Caco-2 (cell line): ENCODE results near the gene ALK. TPM values are rescaled to one million over a fixed set of nuclear protein-coding genes. Genes with fewer than 3 reads are reported as not detected.

Experiments
- BruUV-seq: library from RNA; stranded (reverse); fragments of 400-500 nt; replicated peaks from 2 replicates; lab custom pipeline; 2021; lab: Mats Ljungman, UMichigan
- CTCF ChIA-PET: fragments of 300-600 bp; sonication (Branson Sonifier 250); formaldehyde crosslinking; loops from one replicate; lab custom pipeline; 2022; ENCODE audit warnings: antibody characterized with exemption; lab: Charles Lee
- POLR2A ChIA-PET: fragments of 300-600 bp; sonication (Branson Sonifier 250); formaldehyde crosslinking; loops from one replicate; lab custom pipeline; 2022; ENCODE audit warnings: antibody characterized with exemption; lab: Charles Lee
- DNase-seq, 2 experiments: peaks; one replicate each; pipeline versions ENCODE4 v3.0.0 to v3.0.0-alpha.2; 2020 to 2022
- H3K27me3 ChIP-seq: replicated peaks from 2 replicates; pipeline ENCODE4 v1.6.0; 2011; ENCODE audit warnings: low read length; ENCODE audit not compliant: control insufficient read depth, insufficient read depth
- H3K36me3 ChIP-seq: 2 replicates; pipeline ENCODE4 v1.5.1; 2011; ENCODE audit warnings: low read length; ENCODE audit not compliant: control insufficient read depth, insufficient read depth
- H3K4me1 ChIP-seq: fragments of 250-450 bp; sonication (Bioruptor Pico); 2 replicates; pipeline ENCODE4 v1.5.1; 2020; ENCODE audit warnings: mild to moderate bottlenecking
- H3K4me3 ChIP-seq: 2 replicates; pipeline ENCODE4 v1.5.1; 2011; ENCODE audit warnings: low read depth, mild to moderate bottlenecking, control low read depth, low read length
- H3K9me3 ChIP-seq: fragments of 250-450 bp; sonication (Bioruptor Pico); 2 replicates; pipeline ENCODE4 v1.5.1; 2020; ENCODE audit warnings: mild to moderate bottlenecking, moderate library complexity
- H3K27ac Mint-ChIP-seq: one replicate; pipeline ENCODE4 v1.8.0; 2022; ENCODE audit warnings: mixed read lengths; ENCODE audit not compliant: unreplicated experiment
- H3K27me3 Mint-ChIP-seq: one replicate; pipeline ENCODE4 v1.8.0; 2022; ENCODE audit warnings: mixed read lengths; ENCODE audit not compliant: insufficient read depth, unreplicated experiment
- H3K36me3 Mint-ChIP-seq: one replicate; pipeline ENCODE4 v1.8.0; 2022; ENCODE audit warnings: mild to moderate bottlenecking, mixed read lengths; ENCODE audit not compliant: insufficient read depth, unreplicated experiment
- H3K4me1 Mint-ChIP-seq: one replicate; pipeline ENCODE4 v1.8.0; 2022; ENCODE audit warnings: low read depth, mixed read lengths; ENCODE audit not compliant: unreplicated experiment
- H3K4me3 Mint-ChIP-seq: one replicate; pipeline ENCODE4 v1.8.0; 2022; ENCODE audit warnings: mild to moderate bottlenecking, moderate library complexity, mixed read lengths; ENCODE audit not compliant: unreplicated experiment
- H3K9me3 Mint-ChIP-seq: one replicate; pipeline ENCODE4 v1.8.0; 2022; ENCODE audit warnings: mixed read lengths; ENCODE audit not compliant: unreplicated experiment
- intact Hi-C: fragments of 100-400 bp; cut with micrococcal nuclease; formaldehyde crosslinking; loops from one replicate; pipeline ENCODE4 v1.10.0; 2022; ENCODE audit not compliant: unreplicated experiment
- total RNA-seq: library from RNA; stranded (reverse); gene quantifications from 2 replicates; pipeline ENCODE4 v1.2.3, GENCODE V29; 2022
- TF ChIP-seq, protein P1 (sequence below), 2 experiments: fragments of 200-600 bp in 1 of 2; IDR thresholded peaks; 1 replicate in 1 of 2; 2 replicates in 1 of 2; pipeline versions ENCODE4 v1.5.1 to v1.8.0; 2011 to 2022; ENCODE audit warnings: antibody characterized with exemption in 1 of 2, control low read depth in 1 of 2, inconsistent platforms in 1 of 2, low read depth in 1 of 2, low read length in 1 of 2, mild to moderate bottlenecking in 1 of 2, moderate library complexity in 1 of 2; ENCODE audit not compliant: insufficient read depth in 1 of 2, severe bottlenecking in 1 of 2, unreplicated experiment in 1 of 2

Gene ALK
- total RNA-seq, 1 experiment from 2014 or later: 0.11 TPM

DNA sequence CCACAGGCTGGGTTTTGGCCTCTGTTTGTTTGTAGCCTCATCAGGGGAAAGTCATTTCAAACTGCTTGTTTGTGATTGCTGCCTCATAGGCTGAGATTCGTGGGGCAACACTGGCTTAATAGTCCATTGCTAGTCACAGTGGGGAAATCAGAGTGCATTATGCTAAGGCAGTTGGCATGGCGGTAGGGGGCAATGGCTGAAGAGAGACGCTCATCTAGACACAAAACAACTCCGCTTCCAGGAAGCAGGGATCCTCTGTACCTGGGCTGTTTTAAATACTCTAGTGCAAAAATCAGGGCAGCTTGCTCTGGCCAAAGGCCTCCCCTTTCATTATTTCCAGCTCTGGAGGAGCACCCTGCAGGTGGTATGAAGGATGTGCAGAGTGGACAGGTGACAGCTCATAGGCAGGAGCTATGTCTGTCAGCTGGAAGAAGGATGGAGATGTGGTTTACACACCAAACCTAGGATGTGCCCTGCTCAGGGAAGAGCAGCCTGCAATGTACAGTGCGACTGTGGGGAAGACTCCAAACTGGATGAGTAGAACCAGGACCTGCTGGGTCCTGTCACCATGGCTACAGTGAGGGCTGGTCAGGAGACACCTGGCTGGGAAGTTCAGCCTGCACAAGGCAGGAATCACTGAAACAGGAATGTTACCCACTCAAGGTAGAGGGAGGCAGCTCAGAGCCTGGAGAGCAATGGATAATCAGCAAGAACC, 571.9 kb downstream of the ALK start:
- no peak for DNase-seq
- BruUV-seq: no TSS peak
- Mint-ChIP-seq H3K9me3 (no peaks in the 10 kb centered on the region), H3K27ac (no peak overlapping the region), H3K4me1 (no peaks in the 10 kb centered on the region), H3K27me3 (peaks cover 19% of the 10 kb centered on the region), H3K36me3 (no peaks in the 10 kb centered on the region), H3K4me3 (no peak overlapping the region)
- ChIA-PET POLR2A (no interaction called here), CTCF (no interaction called here)
- no peak overlapping the region for H3K4me3 ChIP-seq
- H3K9me3 ChIP-seq: no peaks in the 10 kb centered on the region
- intact Hi-C loops: no loop called here
- H3K36me3 ChIP-seq: no peaks in the 10 kb centered on the region
- no peaks in the 10 kb centered on the region for H3K4me1 ChIP-seq
- TF ChIP-seq, protein P1, sequence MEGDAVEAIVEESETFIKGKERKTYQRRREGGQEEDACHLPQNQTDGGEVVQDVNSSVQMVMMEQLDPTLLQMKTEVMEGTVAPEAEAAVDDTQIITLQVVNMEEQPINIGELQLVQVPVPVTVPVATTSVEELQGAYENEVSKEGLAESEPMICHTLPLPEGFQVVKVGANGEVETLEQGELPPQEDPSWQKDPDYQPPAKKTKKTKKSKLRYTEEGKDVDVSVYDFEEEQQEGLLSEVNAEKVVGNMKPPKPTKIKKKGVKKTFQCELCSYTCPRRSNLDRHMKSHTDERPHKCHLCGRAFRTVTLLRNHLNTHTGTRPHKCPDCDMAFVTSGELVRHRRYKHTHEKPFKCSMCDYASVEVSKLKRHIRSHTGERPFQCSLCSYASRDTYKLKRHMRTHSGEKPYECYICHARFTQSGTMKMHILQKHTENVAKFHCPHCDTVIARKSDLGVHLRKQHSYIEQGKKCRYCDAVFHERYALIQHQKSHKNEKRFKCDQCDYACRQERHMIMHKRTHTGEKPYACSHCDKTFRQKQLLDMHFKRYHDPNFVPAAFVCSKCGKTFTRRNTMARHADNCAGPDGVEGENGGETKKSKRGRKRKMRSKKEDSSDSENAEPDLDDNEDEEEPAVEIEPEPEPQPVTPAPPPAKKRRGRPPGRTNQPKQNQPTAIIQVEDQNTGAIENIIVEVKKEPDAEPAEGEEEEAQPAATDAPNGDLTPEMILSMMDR (IDR thresholded peaks at IDR 0.05; ENCODE audit: insufficient read depth in 1 of 2, low read depth in 1 of 2, low read length in 1 of 2, severe bottlenecking in 1 of 2, unreplicated experiment in 1 of 2): no peak
- H3K27me3 ChIP-seq: no peaks in the 10 kb centered on the region; the same call in 1 of the 2 replicates

DNA sequence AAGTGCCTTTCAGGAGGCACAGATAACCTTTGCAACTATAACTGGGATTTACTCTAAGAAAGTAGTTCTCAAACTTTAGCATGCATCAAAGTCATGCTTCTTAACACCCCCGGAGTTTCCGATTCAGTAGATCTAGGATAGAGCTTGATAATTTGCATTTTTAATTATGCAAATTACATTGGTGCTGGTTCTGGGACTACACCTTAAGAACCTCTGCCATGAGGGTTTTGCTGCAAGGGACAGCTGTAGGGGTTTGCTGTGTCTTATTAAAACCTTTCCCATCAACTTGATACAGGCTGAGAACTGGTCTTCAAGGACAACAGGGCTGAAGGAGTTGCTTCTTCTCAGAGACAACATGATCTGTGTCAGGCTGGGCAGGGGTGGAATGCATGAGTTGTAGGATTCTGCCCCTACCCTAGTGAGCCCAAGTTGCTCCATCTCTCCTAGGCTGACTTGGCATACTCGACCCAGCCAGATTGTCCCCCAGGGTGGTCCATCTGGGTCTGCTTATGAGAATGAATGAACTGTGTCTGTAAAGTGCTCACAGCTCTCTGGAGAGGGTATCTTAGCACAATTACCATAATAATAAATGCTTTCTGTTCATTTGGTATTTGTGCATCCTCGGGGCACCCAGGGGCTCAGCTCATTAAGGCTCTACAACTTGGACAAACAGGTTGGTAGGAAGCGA, 573.5 kb downstream of the ALK start:
- Mint-ChIP-seq H3K27me3 (peaks cover 25% of the 10 kb centered on the region), H3K9me3 (no peaks in the 10 kb centered on the region), H3K36me3 (no peaks in the 10 kb centered on the region), H3K27ac (no peak overlapping the region), H3K4me3 (no peak overlapping the region), H3K4me1 (no peaks in the 10 kb centered on the region)
- intact Hi-C loops: no loop called here
- Histone ChIP-seq H3K27me3 (no peaks in the 10 kb centered on the region; the same call in 1 of the 2 replicates), H3K4me1 (no peaks in the 10 kb centered on the region), H3K4me3 (no peak overlapping the region), H3K9me3 (no peaks in the 10 kb centered on the region), H3K36me3 (no peaks in the 10 kb centered on the region)
- TF ChIP-seq, protein P1 (IDR thresholded peaks at IDR 0.05; ENCODE audit: insufficient read depth in 1 of 2, low read depth in 1 of 2, low read length in 1 of 2, severe bottlenecking in 1 of 2, unreplicated experiment in 1 of 2): no peak
- no TSS peak for BruUV-seq
- DNase-seq: no peak
- CTCF ChIA-PET: no interaction called here
- POLR2A ChIA-PET: no interaction called here

DNA sequence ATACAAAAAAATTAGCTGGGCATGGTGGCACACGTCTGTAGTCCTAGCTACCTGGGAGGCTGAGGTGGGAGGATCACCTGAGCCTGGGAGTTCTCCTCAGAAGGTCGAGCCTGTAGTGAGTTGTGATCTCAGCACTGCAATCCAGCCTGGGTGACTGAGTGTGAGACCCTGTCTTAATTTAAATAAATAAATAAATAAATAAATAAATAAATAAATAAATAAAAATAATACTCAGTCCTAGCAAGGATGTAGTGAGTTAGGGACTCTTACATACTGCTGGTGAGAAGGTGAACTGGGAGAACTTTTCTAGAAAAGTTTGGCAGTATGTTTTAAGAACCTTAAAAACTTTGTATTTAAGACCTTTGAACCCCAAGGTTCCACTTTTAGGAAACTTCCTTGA, 576.1 kb downstream of the ALK start:
- Mint-ChIP-seq H3K27ac (no peak overlapping the region), H3K9me3 (no peaks in the 10 kb centered on the region), H3K27me3 (peaks cover 30% of the 10 kb centered on the region), H3K36me3 (no peaks in the 10 kb centered on the region), H3K4me3 (no peak overlapping the region), H3K4me1 (no peaks in the 10 kb centered on the region)
- H3K4me1 ChIP-seq: no peaks in the 10 kb centered on the region
- BruUV-seq: no TSS peak
- no peak for DNase-seq
- H3K36me3 ChIP-seq: no peaks in the 10 kb centered on the region
- CTCF ChIA-PET: no interaction called here
- TF ChIP-seq, protein P1 (IDR thresholded peaks at IDR 0.05; ENCODE audit: insufficient read depth in 1 of 2, low read depth in 1 of 2, low read length in 1 of 2, severe bottlenecking in 1 of 2, unreplicated experiment in 1 of 2): no peak
- no peaks in the 10 kb centered on the region for H3K9me3 ChIP-seq
- no peak overlapping the region for H3K4me3 ChIP-seq
- H3K27me3 ChIP-seq: no peaks in the 10 kb centered on the region
- POLR2A ChIA-PET: no interaction called here
- intact Hi-C loops: no loop called here
